Activated naive CD8-positive, alpha-beta T cell treated with anti-CD3 and anti-CD28 coated beads, Interleukin-2, amount 50 U/mL, for 24 hours (primary cell): ENCODE results near the gene PPFIA3.
A peak's percentile ranks its signal among the peaks of the same experiment; 100 is the strongest.

ENCODE experiments used
- ATAC-seq: fragments of 150-1000 bp; cut with Tn5 transposase; one replicate; pipeline ENCODE4 v1.10.0; 2021
- DNase-seq: peaks from one replicate; pipeline ENCODE4 v3.0.0; 2021
- H3K27ac Mint-ChIP-seq: one replicate; pipeline ENCODE4 v1.8.0; 2021; ENCODE audit warnings: mild to moderate bottlenecking, mixed read lengths
- H3K27me3 Mint-ChIP-seq: one replicate; pipeline ENCODE4 v1.8.0; 2021; ENCODE audit warnings: mixed read lengths
- H3K36me3 Mint-ChIP-seq: one replicate; pipeline ENCODE4 v1.8.0; 2021; ENCODE audit warnings: low read depth, mixed read lengths
- H3K4me1 Mint-ChIP-seq: one replicate; pipeline ENCODE4 v1.8.0; 2021; ENCODE audit warnings: mixed read lengths
- H3K4me3 Mint-ChIP-seq: one replicate; pipeline ENCODE4 v1.8.0; 2021; ENCODE audit warnings: mild to moderate bottlenecking, moderate library complexity, mixed read lengths
- H3K9me3 Mint-ChIP-seq: one replicate; pipeline ENCODE4 v1.8.0; 2021; ENCODE audit warnings: mixed read lengths

PPFIA3 gene

DNA sequence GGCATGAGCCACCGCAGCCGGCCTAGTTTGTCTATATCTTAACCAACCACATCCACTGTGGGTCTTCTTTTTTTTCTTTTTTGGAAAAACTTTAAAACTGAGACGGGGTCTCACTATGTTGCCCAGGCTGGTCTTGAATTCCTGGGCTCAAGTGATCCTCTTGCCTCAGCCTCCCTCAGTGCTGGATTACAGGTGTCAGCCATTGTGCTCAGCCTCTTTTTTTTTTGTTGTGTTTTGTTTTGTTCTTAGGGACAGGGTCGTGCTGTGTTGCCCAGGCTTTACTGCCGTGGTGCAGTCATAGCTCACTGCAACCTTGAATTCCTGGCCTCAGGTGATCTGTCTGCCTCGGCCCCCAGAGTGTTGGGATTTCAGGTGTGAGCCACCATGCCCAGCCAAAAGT is 26.7 kb upstream of the PPFIA3 start:
- Mint-ChIP-seq H3K36me3 (peaks cover 51% of the 10 kb centered on the region), H3K27me3 (no peaks in the 10 kb centered on the region), H3K4me1 (peaks cover 30% of the 10 kb centered on the region), H3K9me3 (no peaks in the 10 kb centered on the region), H3K4me3 (no peak overlapping the region), H3K27ac (no peak overlapping the region)
- no peak for DNase-seq
- no peak for ATAC-seq

DNA sequence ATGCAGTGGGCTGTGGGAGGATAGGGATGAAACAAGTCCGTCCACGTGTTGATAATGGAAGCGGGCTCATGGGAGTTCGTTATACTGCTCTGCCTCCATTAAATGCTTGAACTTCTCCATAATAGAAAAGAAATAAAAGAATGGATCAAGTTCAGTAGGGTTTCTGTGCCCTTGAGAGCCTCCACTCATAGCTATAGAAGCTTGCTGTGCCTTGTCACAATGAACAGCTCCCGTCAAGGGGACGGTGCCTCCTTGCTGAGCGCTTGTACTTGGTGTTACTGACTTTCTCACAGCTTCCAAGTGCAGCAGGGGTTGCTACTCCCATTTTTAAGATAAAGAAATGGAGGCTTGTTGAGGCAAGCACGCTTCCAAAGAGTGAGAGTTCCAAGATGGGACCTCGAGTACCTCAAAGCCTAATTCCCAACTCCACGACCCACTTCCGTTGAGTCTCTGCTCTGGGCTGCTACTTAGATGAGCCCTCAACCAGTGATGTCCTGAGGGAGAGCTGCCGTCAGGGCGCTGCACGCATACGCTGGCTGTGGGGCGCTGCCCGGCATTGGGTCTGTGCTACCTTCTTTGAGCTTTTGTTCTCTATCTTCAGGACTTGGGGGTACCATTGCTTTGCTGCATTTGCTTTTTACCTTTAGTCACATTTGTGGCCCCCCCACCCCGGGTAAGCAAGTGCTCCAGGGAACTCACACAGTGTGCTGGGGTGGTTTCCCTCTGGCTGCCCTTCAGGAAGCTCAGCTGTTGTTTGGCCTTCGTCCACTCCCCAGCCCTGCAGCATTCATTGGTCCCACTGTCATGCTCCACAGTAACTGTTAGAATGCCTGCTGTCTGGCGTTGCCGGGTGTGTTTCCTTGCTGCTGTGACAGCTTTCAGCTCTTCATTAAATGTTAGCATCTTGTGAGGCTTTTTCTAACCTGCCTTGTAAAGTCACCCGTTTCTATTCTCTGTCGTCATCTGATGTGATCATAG is 24.6 kb upstream of the PPFIA3 start:
- no peak overlapping the region for H3K4me3 Mint-ChIP-seq
- no peak overlapping the region for H3K27ac Mint-ChIP-seq
- no peaks in the 10 kb centered on the region for H3K27me3 Mint-ChIP-seq
- ATAC-seq (no peak), DNase-seq (no peak)
- no peaks in the 10 kb centered on the region for H3K9me3 Mint-ChIP-seq
- peaks cover 55% of the 10 kb centered on the region for H3K36me3 Mint-ChIP-seq
- peaks cover 19% of the 10 kb centered on the region for H3K4me1 Mint-ChIP-seq

DNA sequence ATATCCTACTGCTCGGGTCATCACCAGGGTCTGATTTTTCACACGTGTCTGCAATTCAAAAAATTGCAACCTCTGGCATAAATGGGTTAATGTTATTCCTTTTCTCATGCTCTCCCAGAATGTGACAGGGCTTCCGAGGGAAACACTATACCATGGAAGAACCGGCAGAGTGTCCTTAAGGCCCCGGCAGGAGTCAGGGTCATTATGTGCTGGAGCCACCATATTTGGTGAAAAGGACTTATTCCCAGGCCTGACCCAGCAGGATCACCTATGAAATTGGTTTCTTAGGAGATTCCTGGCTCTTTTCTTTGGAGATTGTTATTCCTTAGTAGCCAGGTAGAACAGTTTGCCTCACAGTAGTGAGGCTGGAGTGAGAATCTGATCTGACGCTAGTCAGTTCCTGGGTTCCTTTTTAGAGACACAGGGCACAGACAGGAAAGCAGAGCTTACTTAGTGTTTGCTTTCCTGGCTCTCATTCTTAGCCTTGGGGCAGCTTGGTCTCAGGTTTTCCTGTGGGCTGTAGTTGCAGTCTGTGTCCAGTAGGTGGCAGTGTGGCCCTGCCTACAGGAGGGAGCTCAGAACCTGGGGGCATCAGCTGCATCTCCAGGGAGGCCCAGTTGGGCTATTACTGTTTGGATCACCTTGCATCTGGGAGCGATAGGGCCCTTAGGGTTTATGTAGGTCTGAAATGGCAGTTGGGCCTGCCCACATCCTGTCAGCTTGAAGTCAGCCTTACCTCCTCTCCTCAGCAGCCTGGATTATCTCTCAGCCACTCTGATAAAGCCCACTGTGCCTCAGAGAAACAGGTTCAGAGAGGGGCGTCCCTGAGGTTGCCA is 21.7 kb upstream of the PPFIA3 start:
- Mint-ChIP-seq H3K9me3 (no peaks in the 10 kb centered on the region), H3K4me3 (no peak overlapping the region), H3K27ac (no peak overlapping the region), H3K36me3 (peaks cover 52% of the 10 kb centered on the region), H3K4me1 (no peaks in the 10 kb centered on the region), H3K27me3 (no peaks in the 10 kb centered on the region)
- DNase-seq (peak; percentile 67), ATAC-seq (peak; percentile 79)

GRCh38 chr19:49098795-49099194 is 20.5 kb upstream of the PPFIA3 start:
- Mint-ChIP-seq H3K4me1 (no peaks in the 10 kb centered on the region), H3K36me3 (peaks cover 47% of the 10 kb centered on the region), H3K27ac (peak overlapping the region; percentile 31), H3K27me3 (no peaks in the 10 kb centered on the region), H3K9me3 (no peaks in the 10 kb centered on the region), H3K4me3 (no peak overlapping the region)
- no peak for DNase-seq
- ATAC-seq, result no peak

GRCh38 chr19:49101160-49101559 is 18.2 kb upstream of the PPFIA3 start:
- H3K36me3 Mint-ChIP-seq, result peaks cover 48% of the 10 kb centered on the region
- no peak overlapping the region for H3K27ac Mint-ChIP-seq
- H3K4me3 Mint-ChIP-seq, result no peak overlapping the region
- H3K4me1 Mint-ChIP-seq, result peaks cover 5% of the 10 kb centered on the region
- H3K9me3 Mint-ChIP-seq, result no peaks in the 10 kb centered on the region
- ATAC-seq (no peak), DNase-seq (no peak)
- H3K27me3 Mint-ChIP-seq, result no peaks in the 10 kb centered on the region

DNA sequence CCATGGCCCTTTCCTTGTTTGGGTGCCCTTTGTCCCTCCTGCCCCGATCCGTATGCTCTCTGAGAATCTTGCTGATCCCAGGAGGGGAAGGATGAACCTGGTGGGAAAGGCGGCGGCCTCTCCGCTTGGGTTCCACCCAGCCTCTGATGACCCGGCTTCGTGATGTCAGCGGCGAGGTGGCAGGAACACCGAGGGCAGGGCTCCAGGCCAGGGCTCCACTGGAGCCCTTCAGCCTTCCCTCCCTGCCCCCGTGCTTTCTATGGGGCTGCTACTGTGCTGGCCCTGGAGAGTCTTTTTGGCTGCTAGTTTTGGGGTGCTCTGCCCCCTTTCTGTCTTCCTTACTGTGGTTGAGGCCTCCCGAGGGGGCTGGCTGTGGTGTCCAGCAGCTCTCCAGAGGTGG is 17.0 kb upstream of the PPFIA3 start:
- H3K36me3 Mint-ChIP-seq, result peaks cover 53% of the 10 kb centered on the region
- no peaks in the 10 kb centered on the region for H3K9me3 Mint-ChIP-seq
- no peak overlapping the region for H3K27ac Mint-ChIP-seq
- no peaks in the 10 kb centered on the region for H3K27me3 Mint-ChIP-seq
- no peak for ATAC-seq
- no peak for DNase-seq
- H3K4me3 Mint-ChIP-seq, result no peak overlapping the region
- H3K4me1 Mint-ChIP-seq, result peaks cover 5% of the 10 kb centered on the region

DNA sequence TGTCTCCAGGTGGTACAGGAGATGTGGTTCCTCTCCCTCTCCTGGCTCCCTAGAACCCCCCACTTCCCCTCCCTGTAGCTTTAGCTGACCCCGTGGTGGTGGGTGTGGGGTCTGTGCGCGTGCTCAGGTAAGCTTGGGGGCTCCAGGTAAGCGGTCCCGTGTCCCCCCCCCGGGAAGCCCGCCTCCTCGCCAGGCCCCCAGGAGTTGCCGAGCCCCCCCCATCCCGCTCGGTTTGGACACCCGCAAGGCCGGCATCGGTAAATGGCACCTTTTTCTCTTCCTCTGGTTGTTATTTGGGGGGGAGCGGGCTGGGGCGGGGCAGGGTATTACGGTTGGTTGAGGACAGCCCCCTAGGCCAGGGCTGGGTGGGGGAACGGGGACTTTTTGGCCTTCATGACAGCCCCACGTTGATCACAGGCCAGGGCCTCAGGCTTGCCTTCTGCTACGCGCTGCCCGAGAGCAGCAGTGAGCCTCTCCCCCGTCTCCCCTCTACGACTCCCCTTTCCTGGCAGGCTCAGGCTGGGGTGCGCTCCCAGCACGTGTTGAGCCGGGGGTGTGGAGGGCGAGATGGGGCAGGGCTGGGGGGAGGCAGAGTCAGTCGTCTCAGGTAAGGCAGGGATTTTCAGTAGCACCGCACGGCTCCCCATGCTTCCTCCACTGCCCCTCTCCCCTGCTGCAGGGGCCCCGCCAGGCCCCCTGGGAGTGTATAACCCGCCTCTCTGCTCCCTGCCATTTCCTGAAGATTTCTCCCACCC is 15.8 kb upstream of the PPFIA3 start:
- Mint-ChIP-seq H3K36me3 (peaks cover 53% of the 10 kb centered on the region), H3K4me1 (peaks cover 5% of the 10 kb centered on the region), H3K27me3 (no peaks in the 10 kb centered on the region), H3K9me3 (no peaks in the 10 kb centered on the region), H3K4me3 (no peak overlapping the region), H3K27ac (no peak overlapping the region)
- DNase-seq (no peak), ATAC-seq (no peak)

- H3K4me3 Mint-ChIP-seq, result no peak overlapping the region
- no peaks in the 10 kb centered on the region for H3K27me3 Mint-ChIP-seq
- ATAC-seq (no peak), DNase-seq (no peak)
- H3K4me1 Mint-ChIP-seq, result peaks cover 5% of the 10 kb centered on the region
- H3K9me3 Mint-ChIP-seq, result no peaks in the 10 kb centered on the region
- H3K36me3 Mint-ChIP-seq, result peaks cover 53% of the 10 kb centered on the region
- H3K27ac Mint-ChIP-seq, result no peak overlapping the region
Measured at GRCh38 chr19:49104229-49104864, 15.0 kb upstream of the PPFIA3 start.

DNA sequence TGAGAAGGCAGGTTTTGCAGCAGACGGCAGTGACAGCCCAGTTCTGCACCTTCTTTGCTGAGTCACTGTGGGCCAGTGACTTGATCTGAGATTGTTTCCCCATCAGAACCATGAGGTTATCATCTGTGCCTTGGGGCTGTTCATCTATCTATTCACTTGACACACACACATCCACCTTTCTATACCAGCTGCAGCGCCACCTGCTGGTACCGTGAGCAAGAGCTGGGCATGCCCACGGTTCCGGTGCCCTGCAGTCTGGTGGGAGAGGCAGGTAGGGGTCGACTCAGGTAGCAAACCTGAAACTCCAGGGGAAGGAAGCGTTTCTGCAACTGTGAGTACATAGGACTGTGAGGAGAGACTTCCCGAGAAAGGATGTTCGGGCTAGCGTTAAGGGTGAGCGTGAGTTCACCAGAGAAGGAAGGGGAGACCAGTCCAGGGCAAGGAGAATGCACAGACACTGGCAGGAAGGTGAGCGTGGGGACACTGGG is 12.7 kb upstream of the PPFIA3 start:
- peaks cover 5% of the 10 kb centered on the region for H3K4me1 Mint-ChIP-seq
- no peak overlapping the region for H3K27ac Mint-ChIP-seq
- ATAC-seq (peak; percentile 62), DNase-seq (peak; percentile 73)
- no peaks in the 10 kb centered on the region for H3K9me3 Mint-ChIP-seq
- peaks cover 40% of the 10 kb centered on the region for H3K36me3 Mint-ChIP-seq
- H3K4me3 Mint-ChIP-seq, result no peak overlapping the region
- H3K27me3 Mint-ChIP-seq, result no peaks in the 10 kb centered on the region

DNA sequence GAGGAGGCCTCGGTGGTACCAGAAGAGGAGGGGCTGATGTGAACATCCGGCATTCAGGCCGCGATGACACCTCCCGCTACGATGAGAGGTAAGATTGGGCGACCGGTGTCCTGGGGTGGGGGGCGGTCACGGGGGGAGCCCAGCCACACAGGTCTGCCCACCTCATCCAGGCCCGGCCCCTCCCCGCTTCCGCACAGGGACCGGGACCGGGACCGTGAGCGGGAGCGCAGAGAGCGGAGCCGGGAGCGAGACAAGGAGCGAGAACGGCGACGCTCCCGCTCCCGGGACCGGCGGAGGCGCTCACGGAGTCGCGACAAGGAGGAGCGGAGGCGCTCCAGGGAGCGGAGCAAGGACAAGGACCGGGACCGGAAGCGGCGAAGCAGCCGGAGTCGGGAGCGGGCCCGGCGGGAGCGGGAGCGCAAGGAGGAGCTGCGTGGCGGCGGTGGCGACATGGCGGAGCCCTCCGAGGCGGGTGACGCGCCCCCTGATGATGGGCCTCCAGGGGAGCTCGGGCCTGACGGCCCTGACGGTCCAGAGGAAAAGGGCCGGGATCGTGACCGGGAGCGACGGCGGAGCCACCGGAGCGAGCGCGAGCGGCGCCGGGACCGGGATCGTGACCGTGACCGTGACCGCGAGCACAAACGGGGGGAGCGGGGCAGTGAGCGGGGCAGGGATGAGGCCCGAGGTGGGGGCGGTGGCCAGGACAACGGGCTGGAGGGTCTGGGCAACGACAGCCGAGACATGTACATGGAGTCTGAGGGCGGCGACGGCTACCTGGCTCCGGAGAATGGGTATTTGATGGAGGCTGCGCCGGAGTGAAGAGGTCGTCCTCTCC is 11.5 kb upstream of the PPFIA3 start:
- Mint-ChIP-seq H3K4me1 (peaks cover 5% of the 10 kb centered on the region), H3K27me3 (no peaks in the 10 kb centered on the region), H3K27ac (no peak overlapping the region), H3K4me3 (no peak overlapping the region), H3K9me3 (no peaks in the 10 kb centered on the region), H3K36me3 (peaks cover 37% of the 10 kb centered on the region)
- no peak for DNase-seq
- no peak for ATAC-seq

- ATAC-seq (no peak), DNase-seq (no peak)
- no peak overlapping the region for H3K27ac Mint-ChIP-seq
- no peaks in the 10 kb centered on the region for H3K9me3 Mint-ChIP-seq
- no peak overlapping the region for H3K4me3 Mint-ChIP-seq
- no peaks in the 10 kb centered on the region for H3K27me3 Mint-ChIP-seq
- peaks cover 37% of the 10 kb centered on the region for H3K36me3 Mint-ChIP-seq
- H3K4me1 Mint-ChIP-seq, result peaks cover 14% of the 10 kb centered on the region
Measured at GRCh38 chr19:49109051-49109450, 10.3 kb upstream of the PPFIA3 start.

DNA sequence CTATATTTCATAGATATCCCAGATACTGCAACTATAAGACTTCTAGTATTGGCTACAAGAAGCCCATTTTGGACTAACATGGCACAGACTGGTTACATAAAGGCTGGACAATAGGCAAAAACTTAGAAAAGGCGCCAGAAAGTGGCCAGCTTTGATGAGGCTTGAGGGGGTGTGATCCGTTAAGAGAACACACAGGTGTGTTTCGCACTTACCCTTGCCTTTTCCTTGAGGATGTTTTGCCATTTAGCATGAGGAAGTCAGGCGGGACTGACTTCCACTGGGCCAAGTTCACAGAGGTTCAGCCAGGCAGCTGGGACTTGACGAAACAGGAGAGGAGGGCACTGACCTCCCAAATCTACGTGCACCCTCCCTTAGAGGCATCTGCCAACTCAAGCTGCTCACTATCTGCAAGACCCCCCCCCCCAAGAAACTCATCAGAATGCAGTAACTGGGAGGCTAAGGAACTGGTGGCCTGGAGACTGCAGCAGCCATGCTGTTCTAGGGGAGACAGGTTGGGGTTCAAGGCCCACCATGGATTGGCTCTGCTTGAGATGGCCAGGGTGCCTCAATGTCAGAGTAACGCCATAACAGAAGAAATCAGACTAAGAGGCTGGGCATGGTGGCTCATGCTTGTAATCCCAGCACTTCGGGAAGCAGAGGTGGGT is 9.6 kb upstream of the PPFIA3 start:
- H3K4me3 Mint-ChIP-seq, result no peak overlapping the region
- H3K27me3 Mint-ChIP-seq, result no peaks in the 10 kb centered on the region
- H3K27ac Mint-ChIP-seq, result no peak overlapping the region
- no peaks in the 10 kb centered on the region for H3K9me3 Mint-ChIP-seq
- DNase-seq (no peak), ATAC-seq (no peak)
- peaks cover 14% of the 10 kb centered on the region for H3K4me1 Mint-ChIP-seq
- peaks cover 34% of the 10 kb centered on the region for H3K36me3 Mint-ChIP-seq

DNA sequence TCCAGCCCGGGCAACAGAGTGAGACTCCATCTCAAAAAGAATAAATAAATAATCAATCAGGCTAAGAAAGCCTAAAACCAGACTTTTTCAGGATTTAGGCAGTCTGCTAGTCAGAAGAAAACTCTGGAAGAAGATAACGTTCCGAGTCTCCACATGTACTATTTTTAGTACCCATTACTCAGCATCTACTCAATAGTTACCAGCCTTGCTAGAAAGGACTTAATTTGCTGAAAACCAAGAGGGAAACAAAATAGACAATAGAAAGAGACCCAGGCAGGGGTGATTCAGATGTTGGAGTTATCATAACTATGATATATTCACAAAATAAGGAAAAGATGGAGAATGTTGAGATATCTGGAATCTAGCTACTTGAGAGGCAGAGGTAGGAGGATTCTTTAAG is 8.8 kb upstream of the PPFIA3 start:
- peaks cover 27% of the 10 kb centered on the region for H3K36me3 Mint-ChIP-seq
- DNase-seq, result no peak
- H3K4me3 Mint-ChIP-seq, result no peak overlapping the region
- no peaks in the 10 kb centered on the region for H3K9me3 Mint-ChIP-seq
- no peaks in the 10 kb centered on the region for H3K27me3 Mint-ChIP-seq
- H3K4me1 Mint-ChIP-seq, result peaks cover 13% of the 10 kb centered on the region
- no peak for ATAC-seq
- H3K27ac Mint-ChIP-seq, result no peak overlapping the region
